GM19395 (cell line): ENCODE results near the gene CASP4.

Experiments used
- ATAC-seq: cut with Tn5 transposase; IDR thresholded peaks from one replicate; pipeline ENCODE4 v1.9.1; 2021; ENCODE audit warnings: mild to moderate bottlenecking, moderate library complexity; ENCODE audit not compliant: unreplicated experiment

Gene CASP4

GRCh38 chr11:104895634-104896033 is 72.7 kb downstream of the CASP4 start:
- no peak for ATAC-seq

DNA sequence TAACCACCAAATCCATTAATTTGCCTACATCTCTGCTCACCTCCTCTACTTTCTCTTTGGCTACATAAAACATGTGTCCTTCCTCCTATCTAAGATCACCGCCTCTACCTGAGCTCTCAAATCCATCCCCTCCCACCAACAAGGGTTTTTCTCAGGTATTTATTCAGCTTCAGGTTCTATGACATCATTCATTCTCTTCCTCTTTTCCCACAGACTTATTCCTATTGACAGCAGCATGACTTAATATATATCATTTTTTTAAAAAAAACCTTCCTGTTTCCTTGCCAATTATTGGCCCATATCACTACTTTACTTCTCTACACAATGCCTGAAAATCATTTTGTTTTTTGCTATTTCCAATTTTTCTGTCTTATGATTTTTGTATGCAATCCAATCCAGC is 74.5 kb downstream of the CASP4 start:
- no peak for ATAC-seq
